OCI-LY7 (cell line): ENCODE data around the gene ABCA12.

Source experiments
- CTCF ChIP-seq: fragments of 200-600 bp; sonication (generic); conservative IDR thresholded peaks from 2 replicates; pipeline ENCODE4 v1.5.1; 2014; ENCODE audit warnings: mild to moderate bottlenecking, antibody characterized with exemption, low read length, moderate library complexity, mixed read lengths
- EZH2phosphoT487 ChIP-seq: fragments of 200-600 bp; sonication (generic); IDR thresholded peaks from 2 replicates; pipeline ENCODE4 v1.6.1; 2018; ENCODE audit warnings: low read depth, borderline replicate concordance, mild to moderate bottlenecking, mixed run types, antibody characterized with exemption, low read length, moderate library complexity, mixed read lengths

- TF ChIP-seq CTCF (no peak), EZH2phosphoT487 (no peak)
Observed at GRCh38 chr2:215149894-215150293, 11.5 kb upstream of the ABCA12 start.
